ENCODE measurements around the gene LAMA3. TPM values are rescaled to one million over a fixed set of nuclear protein-coding genes. Genes with fewer than 3 reads are reported as not detected.

The LAMA3 gene
- total RNA-seq, 1 donor, result 8.3 TPM

Other genes starting within 250 kb of the LAMA3 start
- gene RIOK3, start 236.2 kb upstream of the LAMA3 start, total RNA-seq, result 98.1 and 110 TPM in 2 replicates
- gene RMC1, start 185.9 kb upstream of the LAMA3 start, total RNA-seq, result 22.8 and 26.2 TPM in 2 replicates
- 136 and 254 TPM in 2 replicates for gene NPC1, start 102.9 kb upstream of the LAMA3 start, total RNA-seq
- gene ANKRD29, start 26.5 kb upstream of the LAMA3 start, total RNA-seq, result 9.8 and 20.9 TPM in 2 replicates